Activated CD4-positive, alpha-beta T cell treated with anti-CD3 and anti-CD28 coated beads for 4 hours (primary cell): ENCODE data around the gene B3GLCT.
"Not testable (repeated sequence)": the region's sequence is repeated elsewhere in the genome, so short reads cannot be mapped to it uniquely, and the experiment has no call there.

Experiments used
- DNase-seq, 2 donors: peaks; one replicate each; pipeline ENCODE4 v3.0.0-alpha.2; 2020

B3GLCT gene

GRCh38 chr13:31184981-31185645 is 14.7 kb upstream of the B3GLCT start:
- DNase-seq, result no peak

- DNase-seq, result no peak
These were observed 8.0 kb upstream of the B3GLCT start for GRCh38 chr13:31191748-31192147.

GRCh38 chr13:31192306-31192705 is 7.5 kb upstream of the B3GLCT start:
- DNase-seq, result no peak

- no peak for DNase-seq
These were observed 4.2 kb upstream of the B3GLCT start for GRCh38 chr13:31195616-31196015.

- no peak for DNase-seq
These were observed 2.8 kb upstream of the B3GLCT start for GRCh38 chr13:31196992-31197391.

GRCh38 chr13:31198519-31198918 is 1.3 kb upstream of the B3GLCT start:
- no peak for DNase-seq

GRCh38 chr13:31199527-31199848 is 287 bp upstream of the B3GLCT start:
- DNase-seq, result no peak

GRCh38 chr13:31200637-31200971 is 829 bp downstream of the B3GLCT start:
- DNase-seq, result peak; percentile 25 to 44

- DNase-seq, result no peak
These were observed 1.7 kb downstream of the B3GLCT start for GRCh38 chr13:31201341-31202031.

- peak in 1 of 2 donors; percentile 10 for DNase-seq
These were observed 4.8 kb downstream of the B3GLCT start for GRCh38 chr13:31204592-31204991.

- no peak for DNase-seq
These were observed 8.1 kb downstream of the B3GLCT start for GRCh38 chr13:31207661-31208552.

GRCh38 chr13:31208559-31209122 is 8.9 kb downstream of the B3GLCT start:
- DNase-seq, result no peak

GRCh38 chr13:31209172-31209840 is 9.5 kb downstream of the B3GLCT start:
- no peak for DNase-seq

GRCh38 chr13:31209841-31210210 is 10.1 kb downstream of the B3GLCT start:
- DNase-seq, result no peak

- DNase-seq, result no peak
These were observed 14.0 kb downstream of the B3GLCT start for GRCh38 chr13:31213651-31214289.

GRCh38 chr13:31214435-31214834 is 14.7 kb downstream of the B3GLCT start:
- no peak for DNase-seq

- not testable (repeated sequence) for DNase-seq
These were observed 17.1 kb downstream of the B3GLCT start for GRCh38 chr13:31216916-31217315.

GRCh38 chr13:31219909-31220598 is 20.3 kb downstream of the B3GLCT start:
- DNase-seq, result no peak

- no peak for DNase-seq
These were observed 21.3 kb downstream of the B3GLCT start for GRCh38 chr13:31221057-31221456.

- no peak for DNase-seq
These were observed 23.4 kb downstream of the B3GLCT start for GRCh38 chr13:31223215-31223614.

GRCh38 chr13:31223640-31224039 is 23.9 kb downstream of the B3GLCT start:
- no peak for DNase-seq

GRCh38 chr13:31224174-31224669 is 24.4 kb downstream of the B3GLCT start:
- DNase-seq, result no peak
